ENCODE measurements around the gene SYTL4. TPM values are rescaled to one million over a fixed set of nuclear protein-coding genes. Genes with fewer than 3 reads are reported as not detected.

SYTL4 gene
- total and polyA plus RNA-seq, 2 experiments from 2014 or later = 0.28 TPM; not detected in 1

DNA sequence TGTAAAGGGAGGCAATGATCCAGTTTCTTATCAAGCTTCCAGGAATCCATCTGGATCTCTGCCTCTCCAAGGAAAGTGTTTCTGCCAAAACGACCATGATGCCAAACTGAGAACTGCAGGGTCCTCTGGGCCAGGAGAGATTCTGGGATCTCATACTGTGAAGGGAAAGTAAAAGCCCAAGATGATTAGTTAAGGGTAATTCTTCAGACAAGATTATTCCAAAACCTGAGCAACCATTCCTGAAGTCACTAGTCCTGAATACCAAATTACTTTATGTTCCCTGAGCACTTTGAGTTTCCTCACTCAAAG lies 46.0 kb downstream of the SYTL4 start:
- Histone ChIP-seq H3F3A (replicated peaks; ENCODE audit: low read depth) (no peaks in the 10 kb centered on the region), H3K79me2 (replicated peaks; ENCODE audit: insufficient read depth) (no peaks in the 10 kb centered on the region), H3K4me3 (no peak overlapping the region), H3K4me2 (no peak overlapping the region), H3K4me1 (ENCODE audit: insufficient read depth) (no peaks in the 10 kb centered on the region), H3K27me3 (ENCODE audit: insufficient read depth) (no peaks in the 10 kb centered on the region), H3K27ac (ENCODE audit: low read depth) (no peak overlapping the region), H3K36me3 (ENCODE audit: insufficient read depth) (no peaks in the 10 kb centered on the region), H3K9me2 (ENCODE audit: insufficient read depth) (no peaks in the 10 kb centered on the region), H4K20me1 (replicated peaks; ENCODE audit: insufficient read depth) (no peaks in the 10 kb centered on the region), H2AFZ (no peak overlapping the region)
- no peaks in the 10 kb centered on the region for H3K9me3 Mint-ChIP-seq
- H3K27ac Mint-ChIP-seq = no peak overlapping the region
- H3K4me3 Mint-ChIP-seq = no peak overlapping the region
- DNase-seq (ENCODE audit: low spot score) (no peak), ATAC-seq (no peak)
- TF ChIP-seq CREB1 (CRISPR knock-in tag; IDR thresholded peaks at IDR 0.05; ENCODE audit: low read depth) (no peak), JUNB (IDR thresholded peaks at IDR 0.05; ENCODE audit: unreplicated experiment) (no peak), EZH2phosphoT487 (IDR thresholded peaks at IDR 0.05; ENCODE audit: unreplicated experiment) (no peak), ZNF114 (CRISPR knock-in tag; IDR thresholded peaks at IDR 0.05) (no peak), EZH2 (IDR thresholded peaks at IDR 0.05; ENCODE audit: low read depth, unreplicated experiment) (no peak), STAT1 (IDR thresholded peaks at IDR 0.05; ENCODE audit: unreplicated experiment) (no peak)
- TF ChIP-seq, protein P1, sequence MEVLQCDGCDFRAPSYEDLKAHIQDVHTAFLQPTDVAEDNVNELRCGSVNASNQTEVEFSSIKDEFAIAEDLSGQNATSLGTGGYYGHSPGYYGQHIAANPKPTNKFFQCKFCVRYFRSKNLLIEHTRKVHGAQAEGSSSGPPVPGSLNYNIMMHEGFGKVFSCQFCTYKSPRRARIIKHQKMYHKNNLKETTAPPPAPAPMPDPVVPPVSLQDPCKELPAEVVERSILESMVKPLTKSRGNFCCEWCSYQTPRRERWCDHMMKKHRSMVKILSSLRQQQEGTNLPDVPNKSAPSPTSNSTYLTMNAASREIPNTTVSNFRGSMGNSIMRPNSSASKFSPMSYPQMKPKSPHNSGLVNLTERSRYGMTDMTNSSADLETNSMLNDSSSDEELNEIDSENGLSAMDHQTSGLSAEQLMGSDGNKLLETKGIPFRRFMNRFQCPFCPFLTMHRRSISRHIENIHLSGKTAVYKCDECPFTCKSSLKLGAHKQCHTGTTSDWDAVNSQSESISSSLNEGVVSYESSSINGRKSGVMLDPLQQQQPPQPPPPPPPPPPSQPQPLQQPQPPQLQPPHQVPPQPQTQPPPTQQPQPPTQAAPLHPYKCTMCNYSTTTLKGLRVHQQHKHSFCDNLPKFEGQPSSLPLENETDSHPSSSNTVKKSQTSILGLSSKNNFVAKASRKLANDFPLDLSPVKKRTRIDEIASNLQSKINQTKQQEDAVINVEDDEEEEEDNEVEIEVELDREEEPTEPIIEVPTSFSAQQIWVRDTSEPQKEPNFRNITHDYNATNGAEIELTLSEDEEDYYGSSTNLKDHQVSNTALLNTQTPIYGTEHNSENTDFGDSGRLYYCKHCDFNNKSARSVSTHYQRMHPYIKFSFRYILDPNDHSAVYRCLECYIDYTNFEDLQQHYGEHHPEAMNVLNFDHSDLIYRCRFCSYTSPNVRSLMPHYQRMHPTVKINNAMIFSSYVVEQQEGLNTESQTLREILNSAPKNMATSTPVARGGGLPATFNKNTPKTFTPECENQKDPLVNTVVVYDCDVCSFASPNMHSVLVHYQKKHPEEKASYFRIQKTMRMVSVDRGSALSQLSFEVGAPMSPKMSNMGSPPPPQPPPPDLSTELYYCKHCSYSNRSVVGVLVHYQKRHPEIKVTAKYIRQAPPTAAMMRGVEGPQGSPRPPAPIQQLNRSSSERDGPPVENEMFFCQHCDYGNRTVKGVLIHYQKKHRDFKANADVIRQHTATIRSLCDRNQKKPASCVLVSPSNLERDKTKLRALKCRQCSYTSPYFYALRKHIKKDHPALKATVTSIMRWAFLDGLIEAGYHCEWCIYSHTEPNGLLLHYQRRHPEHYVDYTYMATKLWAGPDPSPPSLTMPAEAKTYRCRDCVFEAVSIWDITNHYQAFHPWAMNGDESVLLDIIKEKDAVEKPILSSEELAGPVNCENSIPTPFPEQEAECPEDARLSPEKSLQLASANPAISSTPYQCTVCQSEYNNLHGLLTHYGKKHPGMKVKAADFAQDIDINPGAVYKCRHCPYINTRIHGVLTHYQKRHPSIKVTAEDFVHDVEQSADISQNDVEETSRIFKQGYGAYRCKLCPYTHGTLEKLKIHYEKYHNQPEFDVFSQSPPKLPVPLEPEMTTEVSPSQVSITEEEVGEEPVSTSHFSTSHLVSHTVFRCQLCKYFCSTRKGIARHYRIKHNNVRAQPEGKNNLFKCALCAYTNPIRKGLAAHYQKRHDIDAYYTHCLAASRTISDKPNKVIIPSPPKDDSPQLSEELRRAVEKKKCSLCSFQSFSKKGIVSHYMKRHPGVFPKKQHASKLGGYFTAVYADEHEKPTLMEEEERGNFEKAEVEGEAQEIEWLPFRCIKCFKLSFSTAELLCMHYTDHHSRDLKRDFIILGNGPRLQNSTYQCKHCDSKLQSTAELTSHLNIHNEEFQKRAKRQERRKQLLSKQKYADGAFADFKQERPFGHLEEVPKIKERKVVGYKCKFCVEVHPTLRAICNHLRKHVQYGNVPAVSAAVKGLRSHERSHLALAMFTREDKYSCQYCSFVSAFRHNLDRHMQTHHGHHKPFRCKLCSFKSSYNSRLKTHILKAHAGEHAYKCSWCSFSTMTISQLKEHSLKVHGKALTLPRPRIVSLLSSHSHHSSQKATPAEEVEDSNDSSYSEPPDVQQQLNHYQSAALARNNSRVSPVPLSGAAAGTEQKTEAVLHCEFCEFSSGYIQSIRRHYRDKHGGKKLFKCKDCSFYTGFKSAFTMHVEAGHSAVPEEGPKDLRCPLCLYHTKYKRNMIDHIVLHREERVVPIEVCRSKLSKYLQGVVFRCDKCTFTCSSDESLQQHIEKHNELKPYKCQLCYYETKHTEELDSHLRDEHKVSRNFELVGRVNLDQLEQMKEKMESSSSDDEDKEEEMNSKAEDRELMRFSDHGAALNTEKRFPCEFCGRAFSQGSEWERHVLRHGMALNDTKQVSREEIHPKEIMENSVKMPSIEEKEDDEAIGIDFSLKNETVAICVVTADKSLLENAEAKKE (CRISPR knock-in tag; IDR thresholded peaks at IDR 0.05) = no peak
- no peaks in the 10 kb centered on the region for H3K4me1 Mint-ChIP-seq
- no peaks in the 10 kb centered on the region for H3K27me3 Mint-ChIP-seq (ENCODE audit: insufficient read depth, low read depth, poor library complexity)
- H3K36me3 Mint-ChIP-seq (ENCODE audit: low read depth) = no peaks in the 10 kb centered on the region
